Measurements from ENCODE around the gene NQO1. TPM values are rescaled to one million over a fixed set of nuclear protein-coding genes. Genes with fewer than 3 reads are reported as not detected.

Gene NQO1
- total and polyA plus RNA-seq, 7 donors = 14.5 to 250 (median 56.0) TPM

DNA sequence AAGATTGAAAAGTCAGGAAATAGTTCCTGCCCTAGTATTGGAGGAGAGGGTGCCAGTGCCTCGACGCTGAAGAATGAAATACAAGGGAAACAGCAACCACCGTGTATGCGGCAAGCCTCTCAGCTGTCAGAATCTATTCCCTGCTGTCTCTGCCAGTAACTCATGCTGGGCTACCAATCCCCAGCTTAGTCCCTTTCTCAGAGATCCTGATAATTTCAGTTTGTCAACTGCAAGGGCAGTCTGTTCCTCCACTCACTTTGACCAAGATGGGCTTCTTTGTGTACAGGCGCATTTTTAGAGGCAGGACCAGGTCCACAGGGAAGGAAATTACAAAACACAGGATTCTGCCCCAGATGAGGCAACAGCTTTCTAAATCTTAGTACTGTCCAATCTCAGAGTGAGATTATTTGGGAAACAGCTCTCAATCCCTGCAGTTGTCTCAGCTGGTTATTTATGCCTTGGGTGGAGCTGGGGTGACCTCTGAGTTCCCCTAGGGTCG is 1.3 kb downstream of the NQO1 start:
- H3K4me3 ChIP-seq = no peak overlapping the region

DNA sequence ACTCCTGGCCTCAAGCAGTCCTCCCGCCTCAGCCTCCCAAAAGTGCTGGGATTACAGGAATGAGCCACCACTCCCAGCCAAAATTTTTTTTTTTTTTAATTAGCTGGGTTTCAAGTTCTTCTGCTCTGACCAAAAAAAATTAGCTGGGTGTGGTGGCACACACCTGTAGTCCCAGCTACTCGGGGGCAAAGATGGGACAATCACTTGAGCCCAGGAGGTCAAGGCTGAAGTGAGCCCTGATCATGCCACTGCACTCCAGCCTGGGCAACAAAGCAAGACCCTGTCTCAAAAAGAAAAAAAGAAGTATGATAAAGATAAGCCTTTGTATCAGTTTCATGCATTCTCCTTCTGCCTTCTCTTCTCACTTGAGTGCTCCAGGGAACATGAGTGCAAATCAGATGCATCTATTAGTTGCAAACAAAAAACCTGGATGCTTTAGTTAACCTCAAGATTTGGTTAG is 1.9 kb downstream of the NQO1 start:
- H3K4me1 ChIP-seq = peaks cover 0 to 26% (median 17%) of the 10 kb centered on the region in 4 donors
- H3K36me3 ChIP-seq = no peaks in the 10 kb centered on the region
- no peaks in the 10 kb centered on the region for H3K9me3 ChIP-seq
- no peak for TF ChIP-seq POLR2AphosphoS5 (IDR thresholded peaks at IDR 0.05)
- no peak for TF ChIP-seq POLR2A (IDR thresholded peaks at IDR 0.05)
- no peak for TF ChIP-seq EP300 (IDR thresholded peaks at IDR 0.05)
- TF ChIP-seq, protein P1, sequence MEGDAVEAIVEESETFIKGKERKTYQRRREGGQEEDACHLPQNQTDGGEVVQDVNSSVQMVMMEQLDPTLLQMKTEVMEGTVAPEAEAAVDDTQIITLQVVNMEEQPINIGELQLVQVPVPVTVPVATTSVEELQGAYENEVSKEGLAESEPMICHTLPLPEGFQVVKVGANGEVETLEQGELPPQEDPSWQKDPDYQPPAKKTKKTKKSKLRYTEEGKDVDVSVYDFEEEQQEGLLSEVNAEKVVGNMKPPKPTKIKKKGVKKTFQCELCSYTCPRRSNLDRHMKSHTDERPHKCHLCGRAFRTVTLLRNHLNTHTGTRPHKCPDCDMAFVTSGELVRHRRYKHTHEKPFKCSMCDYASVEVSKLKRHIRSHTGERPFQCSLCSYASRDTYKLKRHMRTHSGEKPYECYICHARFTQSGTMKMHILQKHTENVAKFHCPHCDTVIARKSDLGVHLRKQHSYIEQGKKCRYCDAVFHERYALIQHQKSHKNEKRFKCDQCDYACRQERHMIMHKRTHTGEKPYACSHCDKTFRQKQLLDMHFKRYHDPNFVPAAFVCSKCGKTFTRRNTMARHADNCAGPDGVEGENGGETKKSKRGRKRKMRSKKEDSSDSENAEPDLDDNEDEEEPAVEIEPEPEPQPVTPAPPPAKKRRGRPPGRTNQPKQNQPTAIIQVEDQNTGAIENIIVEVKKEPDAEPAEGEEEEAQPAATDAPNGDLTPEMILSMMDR (IDR thresholded peaks at IDR 0.05) = no peak
- H3K27me3 ChIP-seq = no peaks in the 10 kb centered on the region
- intact Hi-C loops (cut with DNase I) = no loop called here
- DNase-seq = no peak
- 57 to 84% methylated on average over 2 of the region's 2 CpGs for WGBS, 2 donors
- H3K4me3 ChIP-seq = no peak overlapping the region
- peak overlapping the region in 2 of 4 donors; percentile 8 to 93 for H3K27ac ChIP-seq

More for the DNA sequence above, 1.3 kb downstream of the NQO1 start:
- Histone ChIP-seq H3K4me1 (peaks cover 0 to 26% (median 17%) of the 10 kb centered on the region in 4 donors), H3K27ac (peak overlapping the region; percentile 8 to 93 (median 82)), H3K36me3 (no peaks in the 10 kb centered on the region), H3K27me3 (no peaks in the 10 kb centered on the region), H3K9me3 (no peaks in the 10 kb centered on the region)
- no peak for TF ChIP-seq EP300 (IDR thresholded peaks at IDR 0.05)
- WGBS, 2 donors = 50 to 74% methylated on average over 6 of the region's 6 CpGs
- no peak for DNase-seq
- intact Hi-C loops (cut with DNase I) = no loop called here

DNA sequence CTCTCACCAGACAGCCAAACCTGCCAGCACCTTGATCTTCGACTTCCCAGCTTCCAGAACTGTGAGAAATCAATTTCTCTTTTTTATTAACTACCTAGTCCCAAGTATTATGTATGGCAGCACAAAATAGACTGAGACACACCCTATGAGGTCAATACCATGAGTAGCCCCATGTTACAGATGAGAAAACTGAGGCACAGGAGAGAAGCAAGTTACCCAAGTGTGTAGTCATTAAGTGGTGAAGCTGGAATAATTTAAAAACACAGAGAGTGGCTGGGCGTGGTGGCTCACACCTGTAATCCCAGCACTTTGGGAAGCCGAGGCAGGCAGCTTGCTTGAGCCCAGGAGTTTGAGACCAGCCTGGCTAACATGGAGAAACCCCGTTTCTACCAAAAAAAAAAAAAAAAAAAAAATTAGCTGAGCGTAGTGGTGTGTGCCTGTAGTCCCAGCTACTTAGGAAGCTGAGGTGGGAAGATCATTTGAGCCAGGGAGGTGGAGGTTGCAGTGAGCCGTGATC is 4.9 kb downstream of the NQO1 start:
- DNase-seq = no peak
- Histone ChIP-seq H3K4me1 (peaks cover 0 to 5% (median 2%) of the 10 kb centered on the region in 4 donors), H3K27ac (no peak overlapping the region)

DNA sequence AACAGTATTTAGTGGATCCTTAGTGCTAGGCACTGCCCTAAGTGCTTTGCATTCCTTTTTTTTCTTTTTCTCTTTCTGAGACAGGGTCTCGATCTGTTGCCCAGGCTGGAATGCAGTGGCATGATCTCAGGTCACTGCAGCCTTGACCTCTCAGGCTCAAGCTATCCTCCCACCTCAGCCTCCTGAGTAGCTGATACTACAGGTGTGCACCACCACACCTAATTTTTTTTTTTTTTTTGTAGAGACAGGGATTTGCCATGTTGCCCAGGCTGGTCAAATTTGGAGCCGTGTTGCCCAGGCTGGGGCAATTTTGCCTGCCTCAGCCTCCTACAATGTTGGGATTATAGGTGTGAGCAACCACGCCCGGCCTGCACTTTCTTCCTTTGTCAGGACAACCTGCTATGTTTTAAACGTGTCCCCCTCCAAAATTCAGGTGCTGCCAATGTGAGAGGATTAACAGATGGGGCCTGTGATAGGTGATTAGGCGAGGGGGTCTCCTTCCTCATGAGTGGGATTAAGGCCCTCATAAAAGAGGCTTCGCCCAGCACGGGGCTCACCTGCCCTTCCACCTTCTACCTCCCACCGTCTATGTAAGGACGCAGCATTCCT is 5.4 kb downstream of the NQO1 start:
- Histone ChIP-seq H3K9me3 (no peaks in the 10 kb centered on the region), H3K4me1 (peaks cover 0 to 3% (median 1%) of the 10 kb centered on the region in 4 donors), H3K27me3 (no peaks in the 10 kb centered on the region), H3K4me3 (no peak overlapping the region), H3K27ac (no peak overlapping the region), H3K36me3 (peaks cover 0 to 16% (median 5%) of the 10 kb centered on the region in 4 donors)
- no peak for DNase-seq
- 71 to 86% methylated on average over 10 of the region's 10 CpGs for WGBS, 2 donors
- TF ChIP-seq POLR2AphosphoS5 (IDR thresholded peaks at IDR 0.05) = no peak
- intact Hi-C loops (cut with DNase I) = no loop called here

More for the DNA sequence above, 4.9 kb downstream of the NQO1 start:
- Histone ChIP-seq H3K27me3 (no peaks in the 10 kb centered on the region), H3K36me3 (peaks cover 0 to 16% (median 5%) of the 10 kb centered on the region in 4 donors), H3K9me3 (no peaks in the 10 kb centered on the region), H3K4me3 (no peak overlapping the region)
- intact Hi-C loops (cut with DNase I) = no loop called here
- TF ChIP-seq POLR2A (IDR thresholded peaks at IDR 0.05) = no peak
- TF ChIP-seq, protein P1 (IDR thresholded peaks at IDR 0.05) = no peak
- no peak for TF ChIP-seq POLR2AphosphoS5 (IDR thresholded peaks at IDR 0.05)
- no peak for TF ChIP-seq EP300 (IDR thresholded peaks at IDR 0.05)
- 88 to 94% methylated on average over 6 of the region's 6 CpGs for WGBS, 2 donors

DNA sequence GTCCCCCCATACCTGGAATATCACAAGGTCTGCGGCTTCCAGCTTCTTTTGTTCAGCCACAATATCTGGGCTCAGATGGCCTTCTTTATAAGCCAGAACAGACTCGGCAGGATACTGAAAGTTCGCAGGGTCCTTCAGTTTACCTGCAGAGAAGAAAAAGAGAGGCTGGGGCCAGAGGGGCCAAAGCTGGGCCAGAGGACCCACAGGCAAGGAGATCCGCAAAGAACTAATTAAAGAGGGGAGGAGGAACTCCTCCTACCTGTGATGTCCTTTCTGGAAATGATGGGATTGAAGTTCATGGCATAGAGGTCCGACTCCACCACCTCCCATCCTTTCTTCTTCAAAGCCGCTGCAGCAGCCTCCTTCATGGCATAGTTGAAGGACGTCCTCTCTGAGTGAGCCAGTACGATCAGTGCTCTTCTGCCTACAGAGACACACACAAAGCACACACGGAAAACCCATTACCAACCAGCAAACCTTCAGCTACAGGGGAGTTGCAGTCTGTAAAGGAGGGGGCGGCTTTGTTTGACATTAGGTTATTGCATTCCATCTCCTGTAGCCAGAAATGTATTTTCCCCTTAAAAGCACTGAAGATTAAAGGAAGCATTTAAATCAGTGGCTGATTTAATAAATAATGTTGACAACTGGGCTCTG is 8.1 kb downstream of the NQO1 start:
- no peaks in the 10 kb centered on the region for H3K27me3 ChIP-seq
- H3K4me3 ChIP-seq = no peak overlapping the region
- H3K9me3 ChIP-seq = no peaks in the 10 kb centered on the region
- WGBS, 2 donors = 84 to 87% methylated on average over 10 of the region's 10 CpGs
- no peak for DNase-seq
- intact Hi-C loops (cut with DNase I) = no loop called here
- H3K36me3 ChIP-seq = peaks cover 0 to 26% (median 7%) of the 10 kb centered on the region in 4 donors
- no peak overlapping the region for H3K27ac ChIP-seq
- H3K4me1 ChIP-seq = no peaks in the 10 kb centered on the region
- TF ChIP-seq EP300 (IDR thresholded peaks at IDR 0.05) (no peak), POLR2A (IDR thresholded peaks at IDR 0.05) (no peak), POLR2AphosphoS5 (IDR thresholded peaks at IDR 0.05) (no peak)
- TF ChIP-seq, protein P1 (IDR thresholded peaks at IDR 0.05) = no peak

Data from sigmoid colon (tissue), 7 donors.